HG03354 (cell line): ENCODE data around the gene EBF3.

Experiments used
- ATAC-seq: cut with Tn5 transposase; IDR thresholded peaks from one replicate; pipeline ENCODE4 v1.9.1; 2021; ENCODE audit warnings: mild to moderate bottlenecking; ENCODE audit not compliant: unreplicated experiment, poor library complexity, severe bottlenecking

The EBF3 gene

DNA sequence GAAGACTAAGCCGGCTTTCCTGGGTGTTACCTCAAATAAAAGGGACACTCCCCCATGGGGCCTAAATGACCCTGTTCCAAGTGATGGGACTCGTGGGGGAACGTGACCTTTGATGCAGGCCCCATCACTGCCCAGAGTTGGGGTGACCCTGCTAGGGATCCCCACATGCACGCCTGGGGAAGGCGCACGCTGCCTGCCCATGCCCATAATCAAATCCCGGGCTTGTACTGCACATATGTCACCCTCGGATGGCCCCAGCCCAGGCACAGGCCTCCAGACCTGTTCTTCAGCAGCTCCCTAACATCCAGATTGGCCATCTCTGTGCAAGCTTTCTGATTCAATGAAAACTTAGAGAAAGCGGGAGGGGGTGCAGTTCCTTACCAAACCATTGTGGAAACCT, 14.7 kb downstream of the EBF3 start:
- ATAC-seq: no peak

DNA sequence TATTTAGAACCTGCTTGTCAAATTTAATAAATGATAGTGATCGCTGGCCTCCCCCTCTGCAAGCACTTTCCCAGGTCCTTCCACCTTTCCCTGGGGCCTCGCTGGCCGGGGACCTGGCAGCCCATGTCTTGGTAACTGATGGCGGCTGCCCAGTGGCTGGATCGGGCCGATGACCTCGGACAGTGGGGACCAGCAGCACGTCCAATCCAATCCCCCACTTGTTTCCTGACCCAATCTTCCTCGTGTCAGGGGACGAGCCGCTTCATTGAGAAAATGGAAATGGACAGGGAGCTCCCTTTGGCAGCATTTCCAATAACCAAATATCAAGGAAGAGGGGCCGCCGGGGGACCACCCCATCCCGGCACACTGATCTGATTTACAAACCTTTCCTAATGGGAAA, 17.2 kb downstream of the EBF3 start:
- ATAC-seq: no peak

DNA sequence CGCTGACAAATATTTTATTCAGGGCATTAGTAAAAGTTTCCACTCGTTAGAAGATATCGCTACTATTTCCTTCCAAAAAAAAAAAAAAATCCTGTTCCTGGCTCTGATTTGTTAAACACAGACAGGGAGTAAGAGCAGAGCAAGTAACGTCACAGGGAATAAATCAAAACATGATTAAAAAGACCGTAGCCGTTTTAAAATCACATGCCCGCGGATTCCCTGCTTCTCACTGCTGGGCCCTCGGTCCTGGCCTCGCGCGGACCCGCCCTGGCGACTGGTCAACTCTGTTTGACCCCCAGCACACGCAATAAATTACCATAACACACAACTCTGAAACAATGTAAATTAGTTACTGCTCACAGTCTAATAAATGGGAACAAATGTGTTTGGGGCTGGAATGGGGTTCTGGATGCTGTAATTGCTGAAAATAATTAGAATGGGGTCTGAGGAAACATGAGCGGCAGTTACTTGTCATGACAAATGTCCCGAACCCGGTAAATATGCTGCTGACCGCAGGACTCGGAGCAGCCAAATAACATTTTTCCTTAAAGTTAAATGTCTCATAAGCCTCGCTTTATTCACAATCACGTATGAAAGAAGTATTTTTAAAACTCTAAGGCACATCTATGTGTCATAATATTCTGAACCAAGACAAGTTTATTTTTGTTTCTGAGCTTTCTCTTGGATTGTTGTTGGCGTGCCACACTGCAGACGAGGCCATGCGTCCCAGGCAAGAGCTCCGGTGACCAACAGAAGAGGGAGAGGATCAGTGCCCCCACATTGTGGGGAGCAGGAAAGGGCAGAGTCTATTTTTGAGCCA, 17.9 kb downstream of the EBF3 start:
- no peak for ATAC-seq

DNA sequence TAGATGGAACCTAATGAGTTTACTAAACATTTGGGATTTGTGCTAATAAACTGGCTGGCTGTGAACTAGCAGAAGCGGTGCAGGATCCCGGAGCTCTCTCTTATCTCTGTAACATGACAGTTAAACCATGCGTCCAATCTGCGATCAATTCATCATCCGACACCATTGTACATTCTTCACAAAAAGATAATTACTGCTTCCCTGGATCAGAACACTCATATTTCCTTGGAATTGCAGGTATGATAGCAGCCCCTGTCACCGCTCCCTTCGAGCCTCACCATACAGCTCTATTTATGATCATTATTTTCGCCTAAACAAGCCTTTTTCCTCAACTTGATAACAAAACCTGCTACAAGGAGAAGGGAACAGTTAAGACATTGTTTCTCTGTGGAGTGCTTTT, 18.5 kb downstream of the EBF3 start:
- no peak for ATAC-seq

DNA sequence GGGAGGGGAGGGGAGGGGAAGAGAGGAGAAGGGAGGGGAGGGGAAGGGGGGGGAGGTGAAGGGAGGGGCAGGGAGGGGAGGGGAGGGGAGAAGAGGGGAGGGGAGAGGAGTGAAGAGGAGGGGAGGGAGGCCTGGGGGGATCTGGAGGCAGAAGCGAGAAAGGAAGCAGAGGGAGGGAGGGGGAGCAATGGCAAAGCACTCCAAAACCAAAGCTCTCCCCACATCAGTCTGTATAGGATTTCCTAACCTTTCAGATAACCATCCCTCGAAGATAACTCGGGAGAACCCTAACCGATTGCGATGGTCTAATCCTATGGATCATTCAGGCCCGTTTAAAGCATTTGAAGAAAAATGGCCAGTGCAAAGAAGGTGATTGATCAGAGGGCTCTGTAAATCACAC, 19.0 kb downstream of the EBF3 start:
- no peak for ATAC-seq

DNA sequence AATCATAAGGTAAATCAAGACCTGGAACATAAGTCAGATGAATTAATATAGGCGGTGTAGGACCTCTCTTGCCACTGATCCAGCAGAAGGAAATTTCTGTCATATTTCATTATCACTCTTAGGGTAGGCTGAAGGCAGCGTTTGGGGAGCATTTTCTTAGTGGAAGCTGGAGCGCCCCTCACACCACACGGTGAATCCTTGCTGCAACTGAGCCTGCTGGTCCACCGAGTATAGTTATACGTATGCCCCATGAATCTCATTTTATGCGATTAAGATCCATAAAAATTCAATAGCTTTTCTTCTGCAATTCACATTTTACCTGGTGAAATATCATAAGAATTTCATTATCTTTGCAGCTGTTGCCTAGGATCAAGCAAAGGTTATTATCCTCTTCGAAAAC, 19.6 kb downstream of the EBF3 start:
- no peak for ATAC-seq

DNA sequence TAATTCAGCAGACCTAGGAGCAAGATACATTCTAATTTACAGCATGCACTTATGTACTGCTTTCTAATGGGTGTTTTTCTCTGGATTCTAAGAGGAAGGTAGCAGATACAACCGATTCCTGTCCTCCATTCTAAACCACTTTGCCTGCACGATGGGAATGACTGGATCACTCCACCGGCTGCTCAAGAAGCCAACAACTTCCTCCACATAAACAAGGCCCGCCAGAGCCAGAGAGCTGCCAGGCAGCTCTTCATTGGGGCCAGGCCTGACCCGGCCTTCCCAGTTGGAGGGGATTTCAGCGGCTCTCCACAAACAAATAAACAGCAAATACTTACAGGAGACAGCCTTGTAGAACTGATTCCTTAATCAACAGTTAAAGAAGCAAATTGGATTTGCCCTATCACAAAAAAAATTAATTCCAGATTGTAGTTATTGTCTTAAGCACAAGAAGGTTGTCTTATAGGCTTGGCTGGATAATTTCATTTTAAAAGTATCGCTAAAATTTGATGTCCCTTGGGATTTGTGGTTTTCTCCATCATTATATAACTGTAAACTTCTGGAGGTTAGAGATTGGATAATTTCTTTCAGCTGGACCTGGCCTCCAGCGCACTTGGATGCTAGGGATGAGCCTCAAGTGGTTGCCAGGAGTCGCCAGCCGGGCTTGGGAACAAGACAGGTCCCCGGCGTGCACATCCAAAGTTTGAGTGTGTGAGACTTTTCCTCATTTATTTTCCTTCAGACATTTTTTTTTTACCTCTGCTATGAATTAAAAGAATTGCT, 20.9 kb downstream of the EBF3 start:
- ATAC-seq: no peak

DNA sequence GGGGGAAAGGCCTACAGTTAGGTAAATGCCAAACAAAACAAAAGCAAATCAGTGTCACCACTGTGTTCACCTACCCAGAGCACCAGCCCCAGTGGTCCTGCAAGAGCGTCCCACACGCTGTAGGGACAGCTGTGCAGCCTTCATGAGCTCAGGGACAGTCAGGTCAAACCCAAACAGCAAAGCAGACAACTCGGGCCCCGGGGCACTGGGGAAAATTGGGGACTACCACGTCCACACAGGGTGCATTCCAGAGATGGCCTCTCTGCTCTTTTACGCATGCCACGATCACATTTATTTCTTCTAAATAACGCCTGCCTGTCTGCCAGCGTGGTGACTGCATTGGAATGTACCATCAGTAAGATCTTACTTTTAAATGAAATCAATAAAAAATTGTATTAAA, 21.7 kb downstream of the EBF3 start:
- ATAC-seq: no peak

DNA sequence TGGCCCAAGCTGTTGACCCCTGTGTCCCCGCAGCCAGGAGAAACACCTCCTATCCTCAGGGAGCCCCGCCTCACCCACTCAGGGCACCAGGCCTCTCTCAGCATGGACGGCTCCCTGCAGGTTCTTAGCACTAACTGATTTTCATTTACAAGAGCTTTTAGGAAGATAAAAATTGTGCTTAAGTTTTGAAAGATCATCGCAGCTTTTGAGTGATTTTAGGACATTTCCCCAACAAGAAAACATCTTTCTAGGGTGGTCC, 22.1 kb downstream of the EBF3 start:
- no peak for ATAC-seq

DNA sequence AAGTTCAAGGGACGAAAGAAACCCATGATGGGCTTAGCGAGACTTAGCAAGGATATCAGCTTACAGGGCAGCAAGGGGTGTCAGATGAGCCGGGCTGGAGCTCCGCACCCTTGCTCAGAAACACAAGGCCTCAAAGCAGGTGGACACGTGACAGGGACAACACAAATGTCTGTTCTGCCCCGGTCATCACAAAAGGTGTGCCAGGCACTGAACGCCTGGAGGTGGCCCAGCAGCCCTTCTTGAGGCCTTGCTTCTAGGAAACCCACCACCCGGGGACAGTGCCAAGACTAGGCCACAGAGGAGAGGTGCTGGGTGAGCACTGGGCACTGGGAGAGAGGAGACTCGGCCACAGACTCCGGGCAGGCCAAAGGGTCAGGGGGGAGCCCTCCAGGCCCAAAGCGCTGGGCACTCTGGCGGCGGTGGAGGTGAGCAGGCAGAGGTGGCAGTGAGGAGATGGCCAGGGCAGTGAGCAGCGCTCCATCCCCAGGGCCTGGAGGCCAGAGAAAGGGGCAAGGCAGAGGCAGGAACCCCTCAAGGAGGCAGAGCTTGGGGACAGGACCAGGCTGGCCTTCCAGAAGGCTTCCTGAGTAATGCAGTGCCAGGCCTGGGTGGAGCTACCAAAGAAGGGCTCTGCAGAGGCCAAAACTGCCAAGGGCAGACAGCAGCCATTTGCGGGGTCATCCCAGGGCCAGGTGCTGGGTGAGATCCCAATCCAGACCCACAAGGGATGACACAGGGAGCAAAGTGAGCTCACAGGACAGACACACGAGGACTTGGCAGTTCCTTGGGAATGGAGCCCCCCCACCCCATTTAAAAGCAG, 22.7 kb downstream of the EBF3 start:
- no peak for ATAC-seq

DNA sequence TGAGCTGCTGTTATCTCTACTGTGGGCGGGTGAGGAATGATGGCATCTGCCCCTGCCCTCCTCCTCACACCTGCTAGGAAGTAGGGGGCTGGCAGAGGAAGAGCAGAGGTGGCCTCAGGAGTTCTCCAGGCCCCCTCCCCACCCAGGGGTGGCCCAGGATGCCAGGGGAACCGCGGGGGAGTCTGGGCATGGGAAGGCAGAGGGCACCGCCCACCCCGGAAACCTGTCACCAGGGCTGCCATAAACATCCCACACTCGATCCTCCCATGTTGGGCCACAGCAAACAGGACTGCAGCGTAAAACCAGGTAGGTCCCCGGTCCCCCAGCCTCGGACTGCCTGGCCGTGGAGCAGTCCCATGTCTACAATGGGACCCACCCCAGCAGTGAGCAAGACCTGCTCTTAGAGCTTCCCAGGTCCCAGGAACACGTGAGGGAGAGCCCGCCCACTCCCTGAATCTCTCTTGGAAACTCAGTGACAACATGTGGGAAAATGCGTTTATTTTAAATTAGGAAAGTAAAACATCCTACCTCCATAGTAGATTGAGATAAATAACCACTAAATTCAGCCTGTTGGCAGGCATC, 23.4 kb downstream of the EBF3 start:
- ATAC-seq: no peak

DNA sequence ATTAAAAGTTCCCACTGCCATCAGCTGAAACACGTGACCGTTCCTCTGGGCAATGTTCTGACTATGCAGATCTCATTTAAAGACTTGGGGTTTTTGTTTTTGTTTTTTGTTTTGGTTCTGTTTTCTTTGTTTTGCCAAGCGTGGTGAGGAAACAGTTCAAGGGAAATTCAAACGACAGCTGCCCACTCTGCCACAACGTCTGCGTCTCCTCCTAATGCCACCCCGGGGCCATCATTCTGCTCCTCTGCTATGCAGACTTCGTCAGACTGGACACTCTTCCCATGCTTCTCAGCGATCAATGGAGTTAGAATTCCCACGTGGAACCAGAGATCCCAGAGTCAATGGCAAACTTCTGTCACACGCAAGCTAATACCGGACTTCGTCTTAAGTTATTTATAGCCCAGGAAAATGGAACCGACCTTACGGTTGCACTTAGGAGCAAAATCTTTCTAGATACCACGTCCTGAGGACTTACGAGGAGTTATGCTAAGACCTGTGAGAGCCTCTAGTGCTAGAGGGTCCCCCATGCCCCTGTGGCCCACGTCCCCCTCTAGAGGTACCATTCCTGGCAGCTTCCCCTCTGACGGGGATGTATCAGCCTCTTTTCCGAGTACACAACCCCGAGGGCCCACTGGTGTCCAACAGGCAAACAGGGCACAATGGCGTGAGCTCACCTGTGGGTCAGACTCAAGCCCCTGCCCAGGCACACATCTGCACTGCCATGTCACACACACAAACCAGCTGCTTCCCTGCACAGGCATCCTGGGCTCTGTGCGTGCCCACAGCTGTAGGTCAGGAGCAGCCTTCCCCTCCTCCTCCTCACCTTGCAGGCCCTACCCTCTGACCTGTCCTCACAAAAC, 24.4 kb downstream of the EBF3 start:
- ATAC-seq: no peak

DNA sequence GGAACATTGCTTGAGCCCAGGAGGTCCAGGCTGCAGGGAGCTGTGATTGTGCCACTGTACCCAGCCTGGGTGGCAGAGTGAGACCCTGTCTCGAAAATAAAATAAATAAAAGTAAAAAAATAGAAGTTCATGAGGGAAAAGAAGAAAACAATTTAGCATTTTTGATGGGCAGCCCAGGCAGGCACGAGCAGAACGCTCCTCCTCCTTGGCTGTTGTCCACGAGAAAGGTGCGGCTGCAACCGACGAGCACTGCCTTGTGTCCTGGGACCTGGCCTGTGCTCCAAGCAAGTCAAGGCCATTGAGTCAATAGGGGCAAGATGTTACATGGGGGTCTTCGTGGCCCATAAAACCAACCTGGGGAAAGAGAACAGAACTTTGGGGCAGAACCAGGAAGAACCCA, 25.6 kb downstream of the EBF3 start:
- no peak for ATAC-seq

DNA sequence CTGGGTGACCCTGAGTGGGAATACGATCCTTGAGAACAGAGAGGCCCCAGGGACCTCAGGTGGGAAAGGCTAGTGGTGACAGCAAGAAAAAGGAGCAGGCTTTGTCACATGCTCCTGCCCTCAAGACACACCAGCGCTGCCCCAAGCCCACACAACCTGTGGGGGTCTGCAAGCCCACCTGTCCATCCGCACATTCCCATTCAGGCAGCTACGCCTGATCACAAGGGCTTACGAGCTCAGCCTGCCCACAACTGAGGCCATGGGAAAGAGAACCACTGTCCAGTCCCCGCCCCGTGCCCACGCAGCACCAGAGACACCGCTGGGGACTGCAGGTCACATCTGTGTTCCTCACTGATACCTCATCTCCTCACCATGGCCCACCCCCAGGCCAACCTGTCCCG, 26.7 kb downstream of the EBF3 start:
- no peak for ATAC-seq

DNA sequence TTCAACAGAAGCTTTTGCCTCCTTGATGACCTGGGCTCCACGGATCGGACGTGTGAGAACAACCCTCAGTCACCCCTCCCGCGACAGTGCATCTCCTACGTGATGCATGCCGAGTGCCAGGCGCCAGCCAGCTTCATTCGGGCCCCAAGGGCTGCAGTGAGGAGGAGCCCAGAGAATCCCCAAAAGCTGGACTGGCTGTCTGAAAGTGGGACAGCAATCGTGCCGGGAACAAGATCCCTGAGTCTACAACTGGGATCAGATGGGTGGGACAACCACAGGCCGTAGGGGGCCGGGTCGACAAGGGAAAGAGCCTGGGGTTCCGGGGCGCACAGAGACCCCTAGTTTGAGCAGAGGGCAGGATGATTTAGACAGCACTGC, 27.2 kb downstream of the EBF3 start:
- ATAC-seq: no peak

DNA sequence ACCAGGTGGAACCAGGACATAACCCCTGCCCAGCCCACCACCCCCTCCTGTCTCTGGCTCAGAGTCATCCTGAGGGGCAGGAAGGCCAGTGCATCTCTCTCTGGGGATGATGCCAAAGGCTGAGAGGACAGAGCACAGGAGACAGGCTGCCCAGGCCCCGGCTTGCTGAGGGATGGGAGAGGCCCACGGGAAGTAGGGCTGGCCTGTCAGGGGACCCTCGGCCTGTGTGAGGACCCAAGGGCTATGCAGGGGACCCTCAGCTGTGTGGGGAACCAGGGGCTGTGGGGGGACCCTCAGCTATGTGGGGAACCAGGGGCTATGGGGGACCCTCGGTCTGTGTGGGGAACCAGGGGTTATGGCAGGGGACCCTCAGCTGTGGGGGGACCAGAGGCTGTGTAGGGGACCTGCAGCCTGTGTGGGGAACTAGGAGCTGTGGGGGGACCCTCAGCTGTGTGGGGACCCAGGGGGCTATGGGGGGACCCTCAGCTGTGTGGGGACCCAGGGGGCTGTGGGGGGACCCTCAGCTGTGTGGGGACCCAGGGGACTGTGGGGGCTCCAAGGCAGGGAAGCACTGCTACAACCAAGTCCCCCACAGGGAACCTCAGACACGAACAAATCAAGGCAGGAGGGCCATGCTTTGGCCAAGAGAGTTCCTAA, 27.7 kb downstream of the EBF3 start:
- no peak for ATAC-seq

DNA sequence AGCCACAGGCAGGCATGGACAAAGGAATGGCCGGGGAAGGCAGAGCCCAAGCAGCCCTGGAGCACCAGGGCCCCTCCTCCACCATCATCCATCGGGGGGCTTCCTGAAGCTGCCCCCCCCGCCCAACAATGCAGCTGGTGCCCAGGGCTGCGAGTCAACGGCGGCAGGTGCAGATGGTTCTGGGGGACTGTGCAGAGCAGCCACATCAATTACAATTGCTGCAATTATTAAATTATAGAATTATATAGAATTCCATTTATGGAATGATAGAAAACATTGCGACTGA, 28.3 kb downstream of the EBF3 start:
- no peak for ATAC-seq

DNA sequence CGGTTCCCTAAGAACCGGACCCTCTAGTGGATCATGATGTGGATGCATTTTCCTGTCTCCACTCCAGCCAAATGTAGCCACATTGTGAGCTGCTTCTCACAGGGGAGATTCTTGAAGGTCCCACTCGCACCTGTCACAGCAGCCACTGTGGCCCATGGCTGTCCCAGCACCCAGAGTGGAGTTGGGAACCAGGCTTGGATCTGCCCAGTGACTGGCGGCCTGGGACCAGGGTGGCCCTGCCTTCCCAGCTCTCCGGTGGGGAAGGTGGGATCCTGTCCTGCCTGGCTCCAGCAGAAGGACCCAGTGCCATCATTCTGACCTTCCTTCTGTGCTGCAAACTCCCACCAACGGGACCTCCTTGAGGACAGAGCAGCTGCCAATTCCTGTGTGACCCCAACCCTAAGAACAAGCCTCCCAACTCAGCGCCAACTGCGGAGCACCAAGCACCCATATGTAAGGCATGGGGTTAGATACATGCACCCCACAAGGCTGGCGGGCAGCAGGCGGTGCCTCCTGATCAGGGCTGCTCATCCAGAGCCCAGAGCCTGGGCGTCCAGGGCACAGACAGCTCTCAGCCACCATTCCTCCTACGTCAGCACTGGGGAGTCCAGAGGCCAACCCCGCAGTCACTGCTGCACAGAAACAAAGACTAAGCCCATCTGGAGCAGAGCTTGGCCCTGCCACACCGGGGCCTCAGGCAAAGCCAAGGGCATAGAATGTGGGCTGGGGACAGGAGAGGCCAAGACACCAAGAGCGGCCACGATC, 28.8 kb downstream of the EBF3 start:
- no peak for ATAC-seq
